Right renal cortex interstitium (tissue), 3 donors: ENCODE data around the gene CHST7. TPM values are rescaled to one million over a fixed set of nuclear protein-coding genes. Genes with fewer than 3 reads are reported as not detected.

Experiments used
- DNase-seq, 3 donors: peaks; one replicate each; pipeline ENCODE4 v3.0.0-alpha.2; 2013; ENCODE audit warnings: low read depth in 3 of 3, low spot score in 2 of 3
- polyA plus RNA-seq, 3 donors: library from polyadenylated mRNA; unstranded; fragments of 120-200 nt; gene quantifications; one replicate each; pipeline ENCODE4 v1.2.1, GENCODE V29; 2013; ENCODE audit not compliant: insufficient read length in 3 of 3

Gene CHST7
- polyA plus RNA-seq, 3 donors: 1.8 to 2.5 (median 2.2) TPM

DNA sequence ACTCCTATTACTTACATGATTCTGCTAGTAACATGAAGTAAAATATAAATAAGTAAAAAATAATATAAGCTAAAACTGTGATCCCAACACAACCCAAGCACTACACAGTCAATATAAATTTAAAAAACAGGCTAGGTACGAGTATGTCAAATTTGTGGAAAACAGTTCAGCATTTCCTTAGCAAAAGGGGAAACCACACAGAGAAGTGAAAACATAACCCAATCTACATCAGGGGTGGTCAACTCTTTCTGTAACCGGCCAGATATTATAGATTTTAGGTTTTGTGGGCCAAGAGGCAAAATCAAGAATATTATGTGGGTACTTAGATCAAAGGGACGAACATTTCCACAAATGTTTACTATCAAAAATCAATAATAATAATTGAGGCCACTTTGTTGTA is 70.1 kb downstream of the CHST7 start:
- DNase-seq: no peak

DNA sequence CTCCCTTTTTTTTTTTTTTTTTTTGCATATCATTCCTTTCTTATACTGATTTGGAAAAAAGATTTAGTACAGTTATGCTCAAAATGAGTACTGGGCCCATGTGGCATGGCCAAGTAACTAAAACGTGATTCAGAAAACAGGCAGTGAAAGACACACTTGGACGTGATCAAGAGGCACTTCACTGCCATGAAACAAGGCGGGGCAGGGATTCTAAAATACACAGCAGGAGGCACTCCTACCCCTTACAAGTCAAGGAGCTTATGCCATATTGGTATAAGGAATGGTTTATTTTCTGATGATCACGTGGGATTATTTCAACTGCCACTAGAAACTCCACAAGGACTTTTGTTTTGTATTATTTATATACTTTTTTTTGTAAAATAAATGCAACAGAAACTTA is 72.0 kb downstream of the CHST7 start:
- DNase-seq: no peak

DNA sequence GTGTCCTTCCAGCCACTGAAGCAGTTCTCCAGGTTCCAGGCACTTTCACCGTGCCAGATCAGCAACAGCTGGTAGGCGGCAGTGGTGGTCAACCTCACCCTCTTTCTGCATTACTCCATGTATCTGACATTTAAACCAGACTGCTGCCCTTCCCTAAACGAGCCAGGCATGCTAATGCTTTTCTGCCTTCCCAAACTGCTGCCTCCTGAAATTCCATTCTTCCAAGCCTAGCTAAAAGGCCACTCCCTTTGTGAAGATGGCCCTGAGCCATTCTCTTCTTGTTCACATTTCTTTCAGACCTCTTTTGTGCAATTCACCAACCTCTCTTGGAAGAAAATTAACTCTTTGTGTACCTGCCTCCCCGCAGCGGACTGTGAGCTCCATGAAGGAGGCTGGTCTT is 73.7 kb downstream of the CHST7 start:
- DNase-seq: no peak

Other genes with a start within 250 kb of the CHST7 start
- 1 to 10 TPM; 6.1 to 6.3 (median 6.2) TPM for gene ZNF674, start 28.3 kb upstream of the CHST7 start, polyA plus RNA-seq
- gene SLC9A7, start 185.4 kb downstream of the CHST7 start, polyA plus RNA-seq: 1 to 10 TPM; 4.3 to 4.7 (median 4.5) TPM